ENCODE measurements around the gene PRSS36.
"Not testable (repeated sequence)": the region's sequence is repeated elsewhere in the genome, so short reads cannot be mapped to it uniquely, and the experiment has no call there.

PRSS36 gene

DNA sequence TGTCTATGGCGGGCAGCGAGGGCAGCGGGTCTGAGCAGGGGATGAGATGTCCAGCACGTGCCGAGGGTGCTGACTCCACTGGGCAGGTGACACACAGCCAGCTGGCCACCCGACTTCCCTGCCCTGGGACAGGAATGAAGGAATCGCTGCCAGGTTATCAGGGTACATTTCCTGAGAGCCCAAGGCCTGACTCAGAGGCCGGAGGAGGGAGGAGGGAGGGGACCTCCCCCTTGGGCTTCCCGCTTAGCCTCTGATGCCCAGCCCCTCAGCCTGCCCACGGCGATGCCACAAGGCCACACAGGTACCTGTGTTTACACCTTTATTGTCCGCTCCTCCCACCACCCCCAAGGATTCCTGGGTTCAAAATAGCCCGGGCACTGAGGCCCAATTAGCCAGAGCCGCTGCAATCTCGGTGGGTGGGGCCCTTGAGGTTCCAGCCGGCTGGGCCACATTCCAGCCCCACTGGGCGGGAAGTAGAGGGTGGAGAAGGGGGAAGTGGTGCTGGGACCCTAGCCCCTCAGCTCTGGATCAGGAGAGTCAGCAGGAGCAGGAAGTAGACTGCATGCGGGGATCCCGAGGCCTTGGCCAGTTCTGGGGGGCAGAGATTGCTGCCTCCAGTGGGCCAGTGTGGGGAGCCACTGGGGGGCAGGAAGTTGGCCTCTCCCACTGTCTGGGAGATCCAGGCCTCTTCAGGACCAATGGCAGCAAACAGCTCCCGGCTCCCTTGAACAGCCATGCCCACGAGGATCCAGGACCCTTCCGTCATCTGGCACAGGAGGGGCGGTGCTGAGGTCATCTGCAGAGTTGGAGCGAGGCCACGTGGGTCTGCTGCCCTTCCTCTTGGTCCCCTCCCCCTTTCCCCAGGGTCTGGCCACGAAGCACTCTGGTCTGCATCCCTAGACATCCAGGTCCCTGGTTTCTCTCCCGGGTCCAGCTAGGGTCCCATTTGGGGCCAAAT, 11.0 kb downstream of the PRSS36 start:
- no peaks in the 10 kb centered on the region for H3F3A ChIP-seq (ENCODE audit: insufficient read depth, low read length)
- no peaks in the 10 kb centered on the region for H3K36me3 ChIP-seq (ENCODE audit: insufficient read depth, low read length)
- no peak overlapping the region for H2AFZ ChIP-seq (ENCODE audit: low read length)
- peaks cover 8% of the 10 kb centered on the region; the same call in 1 of the 2 replicates for H3K27me3 ChIP-seq (ENCODE audit: insufficient read depth, low read length)
- H3K9ac ChIP-seq (ENCODE audit: low read length) = no peak overlapping the region
- TF ChIP-seq, protein P1, sequence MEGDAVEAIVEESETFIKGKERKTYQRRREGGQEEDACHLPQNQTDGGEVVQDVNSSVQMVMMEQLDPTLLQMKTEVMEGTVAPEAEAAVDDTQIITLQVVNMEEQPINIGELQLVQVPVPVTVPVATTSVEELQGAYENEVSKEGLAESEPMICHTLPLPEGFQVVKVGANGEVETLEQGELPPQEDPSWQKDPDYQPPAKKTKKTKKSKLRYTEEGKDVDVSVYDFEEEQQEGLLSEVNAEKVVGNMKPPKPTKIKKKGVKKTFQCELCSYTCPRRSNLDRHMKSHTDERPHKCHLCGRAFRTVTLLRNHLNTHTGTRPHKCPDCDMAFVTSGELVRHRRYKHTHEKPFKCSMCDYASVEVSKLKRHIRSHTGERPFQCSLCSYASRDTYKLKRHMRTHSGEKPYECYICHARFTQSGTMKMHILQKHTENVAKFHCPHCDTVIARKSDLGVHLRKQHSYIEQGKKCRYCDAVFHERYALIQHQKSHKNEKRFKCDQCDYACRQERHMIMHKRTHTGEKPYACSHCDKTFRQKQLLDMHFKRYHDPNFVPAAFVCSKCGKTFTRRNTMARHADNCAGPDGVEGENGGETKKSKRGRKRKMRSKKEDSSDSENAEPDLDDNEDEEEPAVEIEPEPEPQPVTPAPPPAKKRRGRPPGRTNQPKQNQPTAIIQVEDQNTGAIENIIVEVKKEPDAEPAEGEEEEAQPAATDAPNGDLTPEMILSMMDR (IDR thresholded peaks at IDR 0.05; ENCODE audit: low read length) = no peak
- no peak for TF ChIP-seq EZH2 (IDR thresholded peaks at IDR 0.05; ENCODE audit: borderline replicate concordance, low read length)
- H4K20me1 ChIP-seq (ENCODE audit: insufficient read depth, low read length) = no peaks in the 10 kb centered on the region
- H3K9me2 ChIP-seq (ENCODE audit: low read depth, low read length) = no peaks in the 10 kb centered on the region
- no peaks in the 10 kb centered on the region for H3K9me3 ChIP-seq (ENCODE audit: low read length)
- H3K27ac ChIP-seq (ENCODE audit: low read depth, low read length, poor library complexity, severe bottlenecking) = no peak overlapping the region
- H3K4me1 ChIP-seq (ENCODE audit: insufficient read depth, low read length, severe bottlenecking) = peaks cover 10% of the 10 kb centered on the region
- H3K4me2 ChIP-seq (ENCODE audit: low read length) = no peak overlapping the region
- no peaks in the 10 kb centered on the region for H3K79me2 ChIP-seq (ENCODE audit: insufficient read depth, low read length)
- no peak overlapping the region for H3K4me3 ChIP-seq (ENCODE audit: low read depth, low read length, poor library complexity, severe bottlenecking)

DNA sequence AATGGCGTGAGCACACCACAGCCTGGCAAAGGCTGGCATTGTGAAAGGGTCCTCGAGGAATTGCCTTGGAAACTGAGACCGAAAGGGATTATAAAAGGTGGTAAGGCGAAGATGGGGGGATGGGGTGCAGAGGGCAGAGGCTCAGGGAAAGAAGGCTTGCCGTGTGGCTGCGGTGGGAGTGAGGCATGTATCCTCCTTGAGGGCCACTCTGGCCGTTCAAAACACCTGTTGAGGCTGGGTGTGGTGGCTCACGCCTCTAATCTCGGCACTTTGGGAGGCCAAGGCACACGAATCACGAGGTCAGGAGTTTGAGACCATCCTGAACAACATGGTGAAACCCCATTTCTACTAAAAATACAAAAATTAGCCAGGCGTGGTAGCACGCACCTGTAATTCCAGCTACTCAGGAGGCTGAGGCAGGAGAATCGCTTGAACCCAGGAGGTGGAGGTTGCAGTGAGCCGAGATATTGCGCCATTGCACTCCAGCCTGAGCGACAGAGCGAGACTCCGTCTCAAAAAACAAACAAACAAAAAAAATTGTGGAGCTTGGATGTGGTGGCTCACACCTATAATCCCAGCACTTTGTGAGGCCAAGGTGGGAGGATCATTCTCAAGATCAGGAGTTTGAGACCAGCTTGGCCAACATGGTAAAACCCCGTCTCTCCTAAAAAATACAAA, 12.9 kb downstream of the PRSS36 start:
- H3K36me3 ChIP-seq (ENCODE audit: insufficient read depth, low read length); H3K9me3 ChIP-seq (ENCODE audit: low read length); H3F3A ChIP-seq (ENCODE audit: insufficient read depth, low read length); H4K20me1 ChIP-seq (ENCODE audit: insufficient read depth, low read length); H3K9me2 ChIP-seq (ENCODE audit: low read depth, low read length); H3K27me3 ChIP-seq (ENCODE audit: insufficient read depth, low read length); H3K27ac ChIP-seq (ENCODE audit: low read depth, low read length, poor library complexity, severe bottlenecking); H3K4me3 ChIP-seq (ENCODE audit: low read depth, low read length, poor library complexity, severe bottlenecking); H3K9ac ChIP-seq (ENCODE audit: low read length); H3K4me2 ChIP-seq (ENCODE audit: low read length); H2AFZ ChIP-seq (ENCODE audit: low read length); H3K79me2 ChIP-seq (ENCODE audit: insufficient read depth, low read length); H3K4me1 ChIP-seq (ENCODE audit: insufficient read depth, low read length, severe bottlenecking): not testable (repeated sequence)

DNA sequence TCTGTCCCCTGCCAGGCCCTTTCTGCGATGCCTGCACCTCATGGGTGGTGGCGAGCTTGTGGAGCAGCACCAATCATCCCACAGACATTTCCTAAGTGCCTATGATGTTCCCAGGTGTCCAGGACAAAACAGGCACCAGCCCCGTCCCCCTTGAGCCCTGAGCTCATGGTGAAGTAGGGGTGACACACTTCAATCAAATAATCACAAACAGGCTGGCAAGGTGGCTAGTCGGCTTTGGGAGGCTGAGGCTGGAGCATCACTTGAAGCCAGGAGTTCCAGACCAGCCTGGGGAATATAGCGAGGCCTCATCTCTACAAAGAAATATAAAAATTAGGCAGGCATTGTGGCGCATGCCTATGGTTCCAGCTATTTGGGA, 13.6 kb downstream of the PRSS36 start:
- H3K4me1 ChIP-seq (ENCODE audit: insufficient read depth, low read length, severe bottlenecking) = no peaks in the 10 kb centered on the region
- H3K27me3 ChIP-seq (ENCODE audit: insufficient read depth, low read length) = peaks cover 8% of the 10 kb centered on the region; the same call in 1 of the 2 replicates
- no peak overlapping the region for H3K4me3 ChIP-seq (ENCODE audit: low read depth, low read length, poor library complexity, severe bottlenecking)
- H3F3A ChIP-seq (ENCODE audit: insufficient read depth, low read length) = no peaks in the 10 kb centered on the region
- H2AFZ ChIP-seq (ENCODE audit: low read length) = no peak overlapping the region
- H3K27ac ChIP-seq (ENCODE audit: low read depth, low read length, poor library complexity, severe bottlenecking) = no peak overlapping the region
- H3K36me3 ChIP-seq (ENCODE audit: insufficient read depth, low read length) = no peaks in the 10 kb centered on the region
- no peaks in the 10 kb centered on the region for H3K9me3 ChIP-seq (ENCODE audit: low read length)
- TF ChIP-seq, protein P1 (IDR thresholded peaks at IDR 0.05; ENCODE audit: low read length) = no peak
- TF ChIP-seq EZH2 (IDR thresholded peaks at IDR 0.05; ENCODE audit: borderline replicate concordance, low read length) = no peak
- no peaks in the 10 kb centered on the region for H3K9me2 ChIP-seq (ENCODE audit: low read depth, low read length)
- no peaks in the 10 kb centered on the region for H4K20me1 ChIP-seq (ENCODE audit: insufficient read depth, low read length)
- H3K9ac ChIP-seq (ENCODE audit: low read length) = no peak overlapping the region
- H3K4me2 ChIP-seq (ENCODE audit: low read length) = no peak overlapping the region
- H3K79me2 ChIP-seq (ENCODE audit: insufficient read depth, low read length) = no peaks in the 10 kb centered on the region

Data from OCI-LY1 (cell line).